ENCODE measurements around the gene LIX1L.

Gene LIX1L

GRCh38 chr1:145957443-145958319, at the start of gene LIX1L:
TSS of gene LIX1L (minus strand) at chr1:145958017. CDS start at chr1:145957927, 90 bp downstream.
- peak; percentile 94 for DNase-seq (ENCODE audit: low read depth)

- no peak for DNase-seq (ENCODE audit: low read depth)
Observed at GRCh38 chr1:146001709-146002108, 43.9 kb upstream of the LIX1L start.

- DNase-seq (ENCODE audit: low read depth) = no peak
Observed at GRCh38 chr1:145999321-146000024, 41.7 kb upstream of the LIX1L start.

GRCh38 chr1:145997718-145998023, 39.9 kb upstream of the LIX1L start:
- no peak for DNase-seq (ENCODE audit: low read depth)

- DNase-seq (ENCODE audit: low read depth) = no peak
Observed at GRCh38 chr1:145997016-145997717, 39.4 kb upstream of the LIX1L start.

- peak; percentile 93 for DNase-seq (ENCODE audit: low read depth)
Observed at GRCh38 chr1:145996433-145997015, 38.7 kb upstream of the LIX1L start, which contains the start of gene TXNIP. TSS of gene TXNIP (minus strand) at chr1:145996579. CDS start at chr1:145996266, 313 bp downstream.

GRCh38 chr1:145995964-145996432, 38.2 kb upstream of the LIX1L start:
- no peak for DNase-seq (ENCODE audit: low read depth)

GRCh38 chr1:145995148-145995881, 37.5 kb upstream of the LIX1L start:
- DNase-seq (ENCODE audit: low read depth) = no peak

- DNase-seq (ENCODE audit: low read depth) = no peak
Observed at GRCh38 chr1:145994391-145995120, 36.7 kb upstream of the LIX1L start.

GRCh38 chr1:145993618-145994390, 36.0 kb upstream of the LIX1L start:
- no peak for DNase-seq (ENCODE audit: low read depth)

GRCh38 chr1:145992958-145993617, 35.3 kb upstream of the LIX1L start:
- DNase-seq (ENCODE audit: low read depth) = no peak

- DNase-seq (ENCODE audit: low read depth) = no peak
Observed at GRCh38 chr1:145992502-145992936, 34.7 kb upstream of the LIX1L start.

GRCh38 chr1:145991735-145992412, 34.1 kb upstream of the LIX1L start:
- DNase-seq (ENCODE audit: low read depth) = no peak

- no peak for DNase-seq (ENCODE audit: low read depth)
Observed at GRCh38 chr1:145990249-145990855, 32.5 kb upstream of the LIX1L start.

GRCh38 chr1:145988773-145989172, 31.0 kb upstream of the LIX1L start:
- DNase-seq (ENCODE audit: low read depth) = no peak

- DNase-seq (ENCODE audit: low read depth) = no peak
Observed at GRCh38 chr1:145987926-145988325, 30.1 kb upstream of the LIX1L start.

- DNase-seq (ENCODE audit: low read depth) = no peak
Observed at GRCh38 chr1:145986551-145986950, 28.7 kb upstream of the LIX1L start.
